ENCODE measurements around the gene PLS3.

Gene PLS3

DNA sequence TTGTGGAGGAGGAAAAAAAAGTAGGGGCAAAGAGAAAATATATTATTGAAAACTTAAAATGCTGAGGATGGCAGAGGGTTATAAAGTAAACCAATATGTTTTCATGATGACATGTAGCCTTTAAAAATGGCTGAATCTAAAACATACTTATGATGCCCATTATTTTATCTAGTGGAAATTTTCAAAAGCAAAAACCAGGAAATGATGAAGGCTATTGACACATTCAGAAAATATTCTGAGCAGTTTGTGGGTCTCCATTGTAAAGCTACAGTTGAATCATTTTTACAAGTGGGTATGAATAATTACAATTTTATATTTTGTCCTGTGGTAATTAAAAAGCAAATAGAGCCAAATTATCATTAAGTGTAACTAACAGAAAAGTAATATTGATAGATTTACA is 10.7 kb downstream of the PLS3 start:
- DNase-seq = no peak

GRCh38 chrX:115573185-115573584 is 12.2 kb downstream of the PLS3 start:
- no peak for DNase-seq

DNA sequence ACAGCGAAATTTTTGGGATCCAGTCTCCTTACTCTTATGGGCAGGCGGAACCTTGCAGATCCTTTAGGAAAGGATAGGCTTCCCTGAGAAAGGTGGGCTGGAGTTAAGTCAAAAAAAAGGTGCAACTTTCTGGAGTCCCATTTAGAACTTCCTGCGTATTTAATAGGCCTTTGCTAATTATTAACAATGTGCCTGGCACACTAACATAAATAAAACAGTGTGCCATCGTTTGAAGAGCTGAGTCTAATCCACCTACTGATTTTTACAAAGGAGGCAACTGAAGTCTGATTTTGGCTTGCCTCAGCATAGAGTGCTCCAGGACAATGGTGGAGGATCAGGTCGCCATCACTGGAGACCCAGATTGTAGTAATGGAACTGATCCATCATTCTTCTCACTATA is 15.7 kb downstream of the PLS3 start:
- DNase-seq = no peak

GRCh38 chrX:115579327-115579726 is 18.4 kb downstream of the PLS3 start:
- no peak for DNase-seq

- DNase-seq = no peak
Measured at GRCh38 chrX:115579786-115580294, 18.9 kb downstream of the PLS3 start.

DNA sequence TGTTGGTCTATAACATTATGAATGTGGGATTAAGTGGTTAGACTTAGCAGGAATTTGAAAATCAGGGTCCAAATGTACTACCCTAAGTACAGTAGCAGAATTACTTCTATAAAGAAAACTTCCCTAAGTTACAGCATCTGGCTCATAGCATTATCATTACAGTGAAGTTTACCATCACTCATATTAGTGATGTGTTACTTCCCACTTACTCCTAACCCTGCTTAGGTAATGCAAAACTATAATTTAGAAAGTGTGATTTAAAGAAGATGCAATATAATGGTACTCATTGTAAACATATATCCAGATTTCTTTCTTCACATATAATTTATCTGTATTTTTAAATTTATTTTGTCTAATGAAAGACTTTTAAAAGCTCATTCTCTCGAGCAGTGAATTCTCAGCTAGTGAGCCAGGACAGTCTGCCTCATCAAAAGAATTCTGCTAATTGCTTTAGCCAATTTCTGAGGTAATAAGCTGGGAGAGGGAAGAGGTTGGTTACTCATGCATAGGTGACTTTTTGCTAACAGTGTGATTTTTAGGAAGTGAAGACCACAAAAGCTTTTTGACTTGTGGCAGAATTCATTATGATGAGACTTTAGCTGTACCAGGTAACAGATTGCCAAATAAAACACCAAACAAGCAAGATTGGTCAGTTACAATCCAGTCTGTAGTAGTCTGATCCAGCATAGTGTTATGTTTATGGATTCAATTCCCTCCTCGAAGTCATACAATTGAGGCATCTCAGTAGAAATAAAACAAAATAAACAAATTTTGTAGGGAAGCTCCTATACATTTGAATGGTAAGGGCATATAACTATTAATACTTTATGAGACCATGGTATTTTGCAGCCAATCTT is 21.0 kb downstream of the PLS3 start:
- DNase-seq = no peak

GRCh38 chrX:115582616-115583495 is 21.9 kb downstream of the PLS3 start:
- no peak for DNase-seq

DNA sequence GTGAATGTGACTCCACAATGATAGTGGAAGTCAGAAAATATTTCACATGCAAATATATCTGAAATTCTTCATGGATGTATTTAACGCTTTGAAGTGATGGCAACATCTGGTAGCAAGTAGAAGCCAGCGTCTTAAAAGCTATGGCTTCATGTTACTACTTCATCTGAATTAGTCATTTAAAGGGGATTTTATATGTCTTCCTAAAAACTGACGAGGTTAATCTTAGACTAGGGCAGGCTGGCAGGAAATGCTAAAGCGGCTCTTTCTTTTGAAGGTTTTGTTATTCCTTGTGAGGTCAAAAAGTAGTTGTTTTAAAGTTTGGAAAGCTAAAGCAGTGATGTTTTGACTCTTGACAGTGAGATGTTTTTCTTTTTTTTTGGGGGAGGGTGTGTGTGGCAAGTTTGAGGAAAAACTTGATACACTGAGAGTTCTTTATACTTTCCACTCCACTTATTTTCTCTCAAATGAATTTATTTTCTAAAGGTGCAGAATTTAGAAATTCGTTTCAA is 22.6 kb downstream of the PLS3 start:
- no peak for DNase-seq

- DNase-seq = no peak
Measured at GRCh38 chrX:115584696-115585095, 23.7 kb downstream of the PLS3 start.

DNA sequence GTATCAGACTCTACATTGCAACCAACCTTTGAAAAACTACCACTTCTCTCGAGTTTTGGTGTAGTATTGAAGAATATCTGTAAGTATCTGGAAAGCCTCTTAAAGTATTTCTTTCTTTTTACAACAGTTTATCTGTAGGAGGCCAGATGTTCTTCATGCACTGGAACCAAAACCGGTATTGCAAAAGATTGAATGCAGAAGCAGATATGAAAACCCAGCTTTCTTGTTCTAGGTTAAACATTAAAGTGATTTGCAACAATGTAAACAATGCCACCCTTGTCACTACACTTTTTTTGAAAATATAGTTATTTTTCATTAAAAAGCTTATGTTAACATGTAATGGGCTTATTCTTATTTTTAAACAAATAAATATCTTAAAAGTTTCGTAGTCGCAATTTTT is 27.2 kb downstream of the PLS3 start:
- no peak for DNase-seq

GRCh38 chrX:115589419-115589818 is 28.4 kb downstream of the PLS3 start:
- DNase-seq = no peak

- no peak for DNase-seq
Measured at GRCh38 chrX:115591420-115591819, 30.4 kb downstream of the PLS3 start.

GRCh38 chrX:115591856-115592842 is 31.2 kb downstream of the PLS3 start:
- DNase-seq = no peak

GRCh38 chrX:115592997-115593734 is 32.2 kb downstream of the PLS3 start:
- no peak for DNase-seq

DNA sequence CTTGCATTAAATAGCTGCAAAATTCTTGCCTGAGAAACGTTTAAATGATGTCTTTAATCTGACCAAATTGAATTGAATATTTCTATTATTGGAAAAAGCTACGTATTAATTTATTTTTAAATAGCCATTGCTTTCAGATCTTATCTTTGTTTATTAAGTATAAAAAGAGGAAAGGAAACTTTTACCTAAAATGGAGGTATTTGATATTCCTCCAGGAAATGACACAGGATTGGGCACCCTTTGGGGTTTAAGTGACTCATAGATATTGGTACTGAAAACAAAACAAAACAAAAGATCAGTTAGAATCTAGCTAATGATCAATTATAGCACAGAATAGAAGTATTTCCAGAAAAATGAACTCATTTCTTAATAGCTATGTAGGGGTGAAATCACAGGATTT is 34.1 kb downstream of the PLS3 start:
- DNase-seq = no peak

DNA sequence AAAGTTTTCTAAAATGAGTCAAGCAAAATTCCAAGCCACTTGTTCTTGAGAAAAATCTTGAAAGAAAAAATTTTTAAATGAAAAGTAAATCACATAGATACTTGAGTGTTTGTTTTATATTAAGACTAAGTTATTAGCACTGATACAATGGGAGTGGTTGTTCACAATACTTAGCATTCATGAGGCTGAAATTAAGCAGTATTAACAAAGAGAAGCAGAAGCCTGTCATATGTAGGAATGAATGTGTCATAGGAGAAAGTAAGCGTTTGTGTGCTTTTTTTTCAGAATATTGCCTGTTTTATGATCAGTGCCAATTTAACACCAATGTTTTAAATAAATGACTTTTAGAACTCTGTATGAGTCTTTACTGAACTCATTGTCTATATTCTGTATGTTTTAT is 37.6 kb downstream of the PLS3 start:
- DNase-seq = no peak

- no peak for DNase-seq
Measured at GRCh38 chrX:115602308-115602707, 41.3 kb downstream of the PLS3 start.

DNA sequence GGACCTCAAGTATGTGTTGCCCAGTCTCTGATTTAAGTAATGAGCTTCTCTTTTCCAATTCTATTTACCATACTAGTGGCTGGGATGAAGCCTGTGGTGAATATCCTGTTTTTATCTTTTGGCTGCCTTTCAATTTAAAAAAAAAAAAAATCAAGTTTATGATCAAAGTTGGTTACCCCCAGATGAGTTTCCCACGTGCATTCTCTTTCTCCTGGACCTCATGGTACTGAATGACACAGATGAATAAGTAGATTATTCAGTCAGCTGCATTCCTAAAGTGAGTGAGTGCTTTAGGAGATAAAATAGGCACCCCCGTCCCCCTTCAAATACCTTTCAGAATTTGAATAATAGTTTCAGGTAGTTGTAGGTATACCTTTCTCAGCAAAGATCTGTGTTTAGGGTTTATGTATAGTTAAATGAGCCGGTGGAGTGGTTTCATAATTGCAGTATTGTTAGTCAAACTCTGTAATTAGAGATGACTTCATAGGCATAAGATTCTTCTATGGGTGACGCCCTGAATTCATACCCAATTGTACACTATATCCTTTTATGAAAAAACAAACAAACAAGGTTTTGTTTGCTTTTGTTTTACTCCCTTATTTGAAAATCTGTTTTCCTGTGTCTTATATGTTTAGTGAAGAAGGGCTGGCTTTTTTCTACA is 41.9 kb downstream of the PLS3 start:
- no peak for DNase-seq

DNA sequence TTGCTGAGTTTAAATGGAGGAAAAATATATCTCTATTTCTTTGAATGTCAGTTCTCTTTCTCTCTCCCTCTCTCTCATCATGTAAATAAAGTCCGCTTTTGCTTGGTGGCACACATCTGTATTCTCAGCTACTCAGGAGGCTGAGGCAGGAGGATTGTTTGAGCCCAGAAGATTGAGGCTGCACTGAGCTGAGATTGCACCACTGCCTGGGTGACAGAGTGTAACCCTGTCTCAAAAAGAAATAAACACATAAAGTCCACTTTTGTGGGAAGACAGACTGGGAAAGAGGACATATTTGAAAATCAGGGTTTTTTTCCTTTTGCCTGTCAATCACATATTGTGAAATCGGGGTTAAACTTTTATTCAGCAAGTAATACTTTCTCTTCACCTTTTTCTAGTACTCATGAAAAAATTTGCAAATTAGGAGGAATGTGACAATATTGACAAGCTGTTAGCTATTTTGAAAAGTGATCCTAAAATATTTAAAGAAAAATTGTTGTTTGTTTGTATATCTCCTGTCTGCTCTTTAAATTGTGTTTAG is 42.6 kb downstream of the PLS3 start:
- no peak for DNase-seq

GRCh38 chrX:115606861-115607260 is 45.9 kb downstream of the PLS3 start:
- no peak for DNase-seq

- DNase-seq = no peak
Measured at GRCh38 chrX:115609621-115610020, 48.6 kb downstream of the PLS3 start.

Data from cerebellar nuclear complex (tissue), 1 donor.